Thyroid gland (tissue), 4 donors: ENCODE results near the gene DHH. TPM values are rescaled to one million over a fixed set of nuclear protein-coding genes. Genes with fewer than 3 reads are reported as not detected.

Experiments used
- DNase-seq, 2 donors: peaks; one replicate each; pipeline ENCODE4 v3.0.0-alpha.2; 2019
- H3K27ac ChIP-seq, 3 donors: fragments of 200-600 bp; sonication (generic); 1 replicate in 2 of 3; 2 replicates in 1 of 3; pipeline ENCODE4 v1.5.1; 2016 to 2019; ENCODE audit warnings: mild to moderate bottlenecking in 1 of 3, moderate library complexity in 1 of 3
- H3K27me3 ChIP-seq: fragments of 200-600 bp; sonication (generic); one replicate; pipeline ENCODE4 v1.5.1; 2019
- H3K36me3 ChIP-seq, 2 donors: fragments of 200-600 bp; sonication (generic); one replicate each; pipeline ENCODE4 v1.5.1; 2016 to 2019
- H3K4me1 ChIP-seq, 2 donors: fragments of 200-600 bp; sonication (generic); one replicate each; pipeline ENCODE4 v1.5.1; 2017 to 2019
- H3K4me3 ChIP-seq, 3 donors: fragments of 200-600 bp; sonication (generic); replicated peaks in 1 of 3; 1 replicate in 2 of 3; 2 replicates in 1 of 3; pipeline ENCODE4 v1.5.1; 2016; ENCODE audit warnings: mild to moderate bottlenecking in 1 of 3
- H3K9me3 ChIP-seq: fragments of 200-600 bp; sonication (generic); one replicate; pipeline ENCODE4 v1.5.1; 2017
- CTCF ChIP-seq, 6 experiments: fragments of 200-600 bp in 3 of 6; fragments of 450-650 bp in 3 of 6; sonication (generic) in 3 of 6; IDR thresholded peaks; one replicate each; pipeline ENCODE4 v1.5.1; 2016 to 2019; ENCODE audit warnings: antibody characterized with exemption in 6 of 6, mild to moderate bottlenecking in 2 of 6, inconsistent platforms in 1 of 6, moderate library complexity in 1 of 6
- POLR2A ChIP-seq, 2 donors: fragments of 450-650 bp; IDR thresholded peaks; one replicate each; pipeline ENCODE4 v1.6.1; 2017; ENCODE audit warnings: antibody characterized with exemption in 2 of 2, mild to moderate bottlenecking in 2 of 2, moderate library complexity in 1 of 2
- WGBS, 2 donors: methylation state at CpG; one replicate each; pipeline ENCODE4 v1.1.5; 2017; 5-methylcytosine and 5-hydroxymethylcytosine counted together
- intact Hi-C: fragments of 100-400 bp; cut with DNase I; formaldehyde crosslinking; loops from one replicate; pipeline ENCODE4 v1.15.1; 2023
- total RNA-seq, 4 donors: library from RNA; depleted of rRNA; stranded (reverse); fragments of >200 nt; gene quantifications; one replicate each; pipeline ENCODE4 v1.2.3, GENCODE V29; 2016

DHH gene
- total RNA-seq, 4 donors from 2014 or later: 0.17 to 0.94 (median 0.44) TPM

DNA sequence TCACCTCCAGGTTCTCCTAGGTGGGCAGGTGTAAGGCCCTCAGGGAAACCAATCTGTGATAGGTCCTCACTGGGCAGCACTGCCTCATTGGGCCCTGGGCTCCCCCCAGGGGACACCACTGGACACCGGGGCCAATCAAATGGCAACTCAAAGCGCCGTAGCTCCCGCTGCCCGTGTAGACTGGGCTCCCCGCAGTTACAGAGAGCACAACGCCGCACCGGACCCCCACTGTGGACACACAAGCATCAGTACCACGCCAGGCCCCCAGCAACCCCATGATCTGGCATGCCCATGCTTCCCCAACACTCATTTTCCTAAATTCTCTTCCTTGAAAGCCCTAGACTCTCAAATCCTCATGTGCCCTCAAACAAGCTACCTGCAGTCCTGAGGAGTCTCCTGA is 40.1 kb downstream of the DHH start:
- intact Hi-C loops: no loop called here
- Histone ChIP-seq H3K27ac (no peak overlapping the region), H3K4me3 (no peak overlapping the region), H3K9me3 (no peaks in the 10 kb centered on the region), H3K27me3 (no peaks in the 10 kb centered on the region), H3K4me1 (peaks cover 33 to 36% of the 10 kb centered on the region in 2 donors), H3K36me3 (peaks cover 48 to 52% of the 10 kb centered on the region in 2 donors)
- WGBS, 2 donors: 93 to 99% methylated on average over 10 of the region's 10 CpGs
- TF ChIP-seq CTCF (IDR thresholded peaks at IDR 0.05) (no peak), POLR2A (IDR thresholded peaks at IDR 0.05) (no peak)
- no peak for DNase-seq

- Histone ChIP-seq H3K36me3 (peaks cover 50 to 56% of the 10 kb centered on the region in 2 donors), H3K9me3 (no peaks in the 10 kb centered on the region), H3K27ac (no peak overlapping the region), H3K27me3 (no peaks in the 10 kb centered on the region), H3K4me1 (peaks cover 33 to 36% of the 10 kb centered on the region in 2 donors), H3K4me3 (no peak overlapping the region)
- 96 to 98% methylated on average over 5 of the region's 5 CpGs for WGBS, 2 donors
- intact Hi-C loops: no loop called here
- TF ChIP-seq CTCF (IDR thresholded peaks at IDR 0.05): no peak
- TF ChIP-seq POLR2A (IDR thresholded peaks at IDR 0.05): no peak
- no peak for DNase-seq
Observed at GRCh38 chr12:49054096-49054495, 40.5 kb downstream of the DHH start.

- Histone ChIP-seq H3K9me3 (no peaks in the 10 kb centered on the region), H3K36me3 (peaks cover 65 to 70% of the 10 kb centered on the region in 2 donors)
Observed at GRCh38 chr12:49052451-49053208, 42.0 kb downstream of the DHH start.

GRCh38 chr12:49051777-49052438 is 42.7 kb downstream of the DHH start:
- Histone ChIP-seq H3K27ac (no peak overlapping the region), H3K9me3 (no peaks in the 10 kb centered on the region), H3K36me3 (peaks cover 71 to 76% of the 10 kb centered on the region in 2 donors), H3K4me3 (no peak overlapping the region), H3K27me3 (no peaks in the 10 kb centered on the region), H3K4me1 (peaks cover 14 to 17% of the 10 kb centered on the region in 2 donors)
- TF ChIP-seq CTCF (IDR thresholded peaks at IDR 0.05): no peak
- no peak for DNase-seq
- 90 to 92% methylated on average over 20 of the region's 20 CpGs for WGBS, 2 donors
- intact Hi-C loops: no loop called here

More at GRCh38 chr12:49052451-49053208, 42.0 kb downstream of the DHH start:
- 94 to 95% methylated on average over 14 to 15 of the region's 16 CpGs for WGBS, 2 donors
- TF ChIP-seq CTCF (IDR thresholded peaks at IDR 0.05) (no peak), POLR2A (IDR thresholded peaks at IDR 0.05) (no peak)
- peaks cover 21 to 25% of the 10 kb centered on the region in 2 donors for H3K4me1 ChIP-seq
- H3K4me3 ChIP-seq: no peak overlapping the region
- DNase-seq: no peak
- intact Hi-C loops: no loop called here
- no peaks in the 10 kb centered on the region for H3K27me3 ChIP-seq
- no peak overlapping the region for H3K27ac ChIP-seq

- Histone ChIP-seq H3K27ac (no peak overlapping the region), H3K4me1 (peaks cover 9 to 12% of the 10 kb centered on the region in 2 donors), H3K9me3 (no peaks in the 10 kb centered on the region), H3K4me3 (no peak overlapping the region), H3K36me3 (peaks cover 76 to 82% of the 10 kb centered on the region in 2 donors), H3K27me3 (no peaks in the 10 kb centered on the region)
- TF ChIP-seq POLR2A (IDR thresholded peaks at IDR 0.05): no peak
- 95 to 96% methylated on average over 16 to 18 of the region's 18 CpGs for WGBS, 2 donors
- no peak for DNase-seq
- intact Hi-C loops: no loop called here
Observed at GRCh38 chr12:49051373-49051764, 43.2 kb downstream of the DHH start.
